ENCODE results near the gene YWHAG.

DNA sequence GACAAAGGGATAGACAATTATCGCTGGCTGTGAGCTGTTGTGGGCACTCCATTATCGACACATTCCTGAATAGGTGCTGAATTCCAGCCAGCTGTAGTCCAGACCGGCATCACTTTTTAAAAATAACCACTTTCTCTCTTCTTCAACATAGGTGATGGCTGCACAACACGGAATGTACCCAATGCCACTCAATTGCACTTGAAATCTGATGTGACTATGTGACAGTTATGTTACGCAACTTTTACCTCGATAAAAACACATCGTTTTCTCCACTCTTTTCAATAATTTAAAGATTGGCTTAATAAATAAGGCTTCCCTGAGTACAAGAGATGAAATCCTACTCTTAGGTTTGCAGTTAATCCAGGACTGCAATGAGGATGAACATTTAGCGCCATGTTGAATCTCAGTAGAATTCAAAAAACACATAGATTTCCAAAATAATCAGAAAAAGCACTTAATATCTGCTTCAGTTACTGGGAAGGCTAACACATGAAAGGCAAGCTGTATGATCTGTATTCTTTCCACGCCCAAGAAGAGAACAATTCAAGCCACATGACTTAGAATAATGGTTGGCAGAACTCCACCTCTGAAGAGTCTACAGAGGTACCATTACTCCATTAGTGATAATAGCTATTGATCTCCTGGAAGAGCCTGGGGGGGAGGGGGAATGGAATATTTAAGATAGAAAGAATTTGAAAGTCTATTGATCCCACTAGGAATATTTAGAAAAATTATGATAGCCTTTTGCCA lies 3.6 kb downstream of the YWHAG start:
- TF ChIP-seq FOXA1 (IDR thresholded peaks at IDR 0.05) (no peak), ZNF384 (IDR thresholded peaks at IDR 0.05) (no peak)
